ENCODE data around the gene WDR88.

DNA sequence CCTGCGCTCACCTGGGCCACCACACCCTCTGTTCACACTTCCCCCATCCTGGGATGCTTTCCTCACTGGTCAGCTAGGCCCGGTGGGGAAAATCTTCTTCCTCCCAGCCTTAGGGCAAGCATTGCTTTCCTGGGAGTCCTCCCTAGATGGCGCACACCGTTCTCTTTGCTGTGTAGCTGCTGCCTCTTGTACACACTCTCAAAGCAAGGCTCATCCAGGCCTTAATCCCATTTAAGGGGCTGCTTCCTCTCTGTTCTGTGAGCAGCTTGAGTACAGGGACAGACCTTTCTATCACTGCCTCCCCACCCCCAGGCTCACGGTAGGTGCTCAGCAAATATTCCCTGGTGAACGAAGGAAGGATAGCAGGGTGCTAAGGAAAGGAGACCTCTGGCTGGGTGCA is 82.7 kb downstream of the WDR88 start:
- TF ChIP-seq, protein P1, sequence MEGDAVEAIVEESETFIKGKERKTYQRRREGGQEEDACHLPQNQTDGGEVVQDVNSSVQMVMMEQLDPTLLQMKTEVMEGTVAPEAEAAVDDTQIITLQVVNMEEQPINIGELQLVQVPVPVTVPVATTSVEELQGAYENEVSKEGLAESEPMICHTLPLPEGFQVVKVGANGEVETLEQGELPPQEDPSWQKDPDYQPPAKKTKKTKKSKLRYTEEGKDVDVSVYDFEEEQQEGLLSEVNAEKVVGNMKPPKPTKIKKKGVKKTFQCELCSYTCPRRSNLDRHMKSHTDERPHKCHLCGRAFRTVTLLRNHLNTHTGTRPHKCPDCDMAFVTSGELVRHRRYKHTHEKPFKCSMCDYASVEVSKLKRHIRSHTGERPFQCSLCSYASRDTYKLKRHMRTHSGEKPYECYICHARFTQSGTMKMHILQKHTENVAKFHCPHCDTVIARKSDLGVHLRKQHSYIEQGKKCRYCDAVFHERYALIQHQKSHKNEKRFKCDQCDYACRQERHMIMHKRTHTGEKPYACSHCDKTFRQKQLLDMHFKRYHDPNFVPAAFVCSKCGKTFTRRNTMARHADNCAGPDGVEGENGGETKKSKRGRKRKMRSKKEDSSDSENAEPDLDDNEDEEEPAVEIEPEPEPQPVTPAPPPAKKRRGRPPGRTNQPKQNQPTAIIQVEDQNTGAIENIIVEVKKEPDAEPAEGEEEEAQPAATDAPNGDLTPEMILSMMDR (IDR thresholded peaks at IDR 0.05; ENCODE audit: low read depth, low read length, missing input control), result no peak
- TF ChIP-seq FOXA2 (IDR thresholded peaks at IDR 0.05), result no peak
